HepG2 (cell line): ENCODE measurements around the gene PPP4R4. TPM values are rescaled to one million over a fixed set of nuclear protein-coding genes. Genes with fewer than 3 reads are reported as not detected.

Experiments
- CBX1 ChIP-seq: IDR thresholded peaks from one replicate; pipeline ENCODE4 v1.6.1; 2016; ENCODE audit warnings: antibody characterized with exemption, low read depth
- ISL2 ChIP-seq: sonication (generic); formaldehyde crosslinking; IDR thresholded peaks from 2 replicates; pipeline ENCODE4 v1.5.0; 2020; ENCODE audit warnings: missing genetic modification reagents
- KAT7 ChIP-seq: IDR thresholded peaks from 2 replicates; pipeline ENCODE4 v1.6.1; 2018; ENCODE audit warnings: borderline replicate concordance, missing compliant biosample characterization
- KMT2A ChIP-seq: sonication (generic); formaldehyde crosslinking; IDR thresholded peaks from 2 replicates; pipeline ENCODE4 v1.4.0; 2020; ENCODE audit warnings: missing genetic modification reagents
- NCOA1 ChIP-seq: sonication (generic); formaldehyde crosslinking; IDR thresholded peaks from 2 replicates; pipeline ENCODE4 v1.9.0; 2021; ENCODE audit warnings: missing genetic modification reagents
- NCOA5 ChIP-seq: sonication (generic); formaldehyde crosslinking; IDR thresholded peaks from 2 replicates; pipeline ENCODE4 v1.4.0; 2020; ENCODE audit warnings: missing genetic modification reagents
- PAWR ChIP-seq: sonication (generic); formaldehyde crosslinking; IDR thresholded peaks from 2 replicates; pipeline ENCODE4 v1.4.0; 2020; ENCODE audit warnings: missing genetic modification reagents, mild to moderate bottlenecking, borderline replicate concordance
- RAD51 ChIP-seq: fragments of 450-650 bp; IDR thresholded peaks from 2 replicates; pipeline ENCODE4 v1.6.1; 2016; ENCODE audit warnings: borderline replicate concordance
- REXO4 ChIP-seq: sonication (generic); formaldehyde crosslinking; IDR thresholded peaks from 2 replicates; pipeline ENCODE4 v1.8.0; 2022; ENCODE audit warnings: missing genetic modification reagents, mild to moderate bottlenecking, borderline replicate concordance
- RFX5 ChIP-seq: IDR thresholded peaks from 2 replicates; pipeline ENCODE4 v1.6.1; 2011; ENCODE audit warnings: low read depth, low read length, improper control_type of control experiment
- SALL1 ChIP-seq: sonication (generic); formaldehyde crosslinking; IDR thresholded peaks from 2 replicates; pipeline ENCODE4 v1.8.0; 2022; ENCODE audit warnings: mild to moderate bottlenecking, missing genetic modification reagents
- SP140L ChIP-seq: sonication (generic); formaldehyde crosslinking; IDR thresholded peaks from 2 replicates; pipeline ENCODE4 v1.4.0; 2020; ENCODE audit warnings: missing genetic modification reagents, borderline replicate concordance
- SPEN ChIP-seq: sonication (generic); formaldehyde crosslinking; IDR thresholded peaks from 2 replicates; pipeline ENCODE4 v1.5.1; 2020; ENCODE audit warnings: low read depth, mild to moderate bottlenecking, missing genetic modification reagents
- TAF15 ChIP-seq: fragments of 200-400 bp; formaldehyde crosslinking; IDR thresholded peaks from one replicate; pipeline ENCODE4 v1.6.1; 2018; ENCODE audit warnings: mild to moderate bottlenecking, low read depth, low read length; ENCODE audit not compliant: poor library complexity, severe bottlenecking
- ZNF280D ChIP-seq: sonication (generic); formaldehyde crosslinking; IDR thresholded peaks from 2 replicates; pipeline ENCODE4 v1.5.1; 2020; ENCODE audit warnings: mild to moderate bottlenecking, missing genetic modification reagents
- ZNF414 ChIP-seq: sonication (generic); formaldehyde crosslinking; IDR thresholded peaks from 2 replicates; pipeline ENCODE4 v1.5.0; 2020; ENCODE audit warnings: missing genetic modification reagents
- ZNF446 ChIP-seq: sonication (generic); formaldehyde crosslinking; IDR thresholded peaks from 2 replicates; pipeline ENCODE4 v1.5.0; 2020; ENCODE audit warnings: mild to moderate bottlenecking, missing genetic modification reagents
- ZNF543 ChIP-seq: sonication (generic); formaldehyde crosslinking; IDR thresholded peaks from 2 replicates; pipeline ENCODE4 v1.4.0; 2020; ENCODE audit warnings: mild to moderate bottlenecking, missing genetic modification reagents
- ZNF570 ChIP-seq: sonication (generic); formaldehyde crosslinking; IDR thresholded peaks from 2 replicates; pipeline ENCODE4 v1.4.0; 2020; ENCODE audit warnings: mild to moderate bottlenecking, missing genetic modification reagents, borderline replicate concordance
- ZNF777 ChIP-seq: sonication (generic); formaldehyde crosslinking; IDR thresholded peaks from 2 replicates; pipeline ENCODE4 v1.4.0; 2020; ENCODE audit warnings: missing genetic modification reagents
- polyA plus RNA-seq, 8 experiments: library from polyadenylated mRNA; depleted of rRNA in 3 of 8; stranded (reverse) in 7 of 8; unstranded in 1 of 8; fragments of >200 nt; fragmentation: Illumina TruSeq in 4 of 8; extraction: Trizol in 4 of 8; gene quantifications; 2 replicates each; pipeline versions ENCODE4 v1.2.1 to v1.2.3, GENCODE V29; 2011 to 2016; ENCODE audit warnings: low read depth in 4 of 8, missing spikeins in 1 of 8, mixed read lengths in 1 of 8; ENCODE audit not compliant: insufficient read depth in 1 of 8
- total RNA-seq, 5 experiments: library from RNA; depleted of rRNA; stranded (reverse); fragments of >200 nt; fragmentation: Illumina TruSeq; extraction: Trizol; gene quantifications; 2 replicates each; pipeline ENCODE4 v1.2.3, GENCODE V29; 2016; ENCODE audit warnings: low read depth in 1 of 5
- TF ChIP-seq, protein P1 (sequence below): sonication (generic); formaldehyde crosslinking; IDR thresholded peaks from 2 replicates; pipeline ENCODE4 v1.8.0; 2022; ENCODE audit warnings: mild to moderate bottlenecking, missing genetic modification reagents, borderline replicate concordance
- TF ChIP-seq, protein P2 (sequence below): sonication (generic); formaldehyde crosslinking; IDR thresholded peaks from 2 replicates; pipeline ENCODE4 v1.5.1; 2020; ENCODE audit warnings: missing genetic modification reagents, mild to moderate bottlenecking, borderline replicate concordance
- TF ChIP-seq, protein P3 (sequence below): sonication (generic); formaldehyde crosslinking; IDR thresholded peaks from 2 replicates; pipeline ENCODE4 v1.5.1; 2020; ENCODE audit warnings: missing genetic modification reagents, mild to moderate bottlenecking, borderline replicate concordance

Gene PPP4R4
- total and polyA plus RNA-seq, 2 of the 13 experiments (the other 11 are each of a cell fraction or from before 2014, with no cell fraction given), result 9.5 to 19.8 TPM

DNA sequence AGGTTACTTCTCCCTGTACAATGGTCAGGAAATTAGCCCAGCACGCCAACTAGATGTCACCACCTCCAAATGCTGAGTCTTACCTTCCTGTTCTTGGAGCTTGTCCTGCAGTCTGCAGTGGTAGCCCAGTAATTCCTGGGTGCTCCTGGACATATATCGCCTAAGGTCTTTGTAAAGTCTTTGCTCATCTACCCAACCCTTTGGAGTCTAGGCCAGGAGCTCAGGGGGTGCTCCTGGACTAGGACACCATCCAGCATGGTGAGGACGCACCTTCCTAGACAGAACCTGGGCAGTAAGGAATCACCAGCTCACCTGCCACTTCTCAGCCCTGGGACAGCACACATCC, 118.4 kb downstream of the PPP4R4 start (continued):
- TF ChIP-seq ZNF543, result no peak
- no peak for TF ChIP-seq ZNF777
- TF ChIP-seq SALL1 (CRISPR knock-in tag), result no peak
- TF ChIP-seq CBX1, result peak; percentile 44
- no peak for TF ChIP-seq SP140L
- TF ChIP-seq ZNF446, result 0 out of 2 replicates have a peak, but pooled peaks have one; percentile 53
- no peak for TF ChIP-seq ISL2 (CRISPR knock-in tag)
- TF ChIP-seq KMT2A (CRISPR knock-in tag), result no peak
- TF ChIP-seq ZNF414 (CRISPR knock-in tag), result peak; percentile 26; the same call in 1 of the 2 replicates
- TF ChIP-seq, protein P1, sequence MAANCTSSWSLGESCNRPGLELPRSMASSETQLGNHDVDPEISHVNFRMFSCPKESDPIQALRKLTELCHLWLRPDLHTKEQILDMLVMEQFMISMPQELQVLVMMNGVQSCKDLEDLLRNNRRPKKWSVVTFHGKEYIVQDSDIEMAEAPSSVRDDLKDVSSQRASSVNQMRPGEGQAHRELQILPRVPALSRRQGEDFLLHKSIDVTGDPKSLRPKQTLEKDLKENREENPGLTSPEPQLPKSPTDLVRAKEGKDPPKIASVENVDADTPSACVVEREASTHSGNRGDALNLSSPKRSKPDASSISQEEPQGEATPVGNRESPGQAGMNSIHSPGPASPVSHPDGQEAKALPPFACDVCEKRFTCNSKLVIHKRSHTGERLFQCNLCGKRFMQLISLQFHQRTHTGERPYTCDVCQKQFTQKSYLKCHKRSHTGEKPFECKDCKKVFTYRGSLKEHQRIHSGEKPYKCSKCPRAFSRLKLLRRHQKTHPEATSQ (CRISPR knock-in tag), result 0 out of 2 replicates have a peak, but pooled peaks have one; percentile 5
- no peak for TF ChIP-seq REXO4 (CRISPR knock-in tag)
- TF ChIP-seq, protein P2, sequence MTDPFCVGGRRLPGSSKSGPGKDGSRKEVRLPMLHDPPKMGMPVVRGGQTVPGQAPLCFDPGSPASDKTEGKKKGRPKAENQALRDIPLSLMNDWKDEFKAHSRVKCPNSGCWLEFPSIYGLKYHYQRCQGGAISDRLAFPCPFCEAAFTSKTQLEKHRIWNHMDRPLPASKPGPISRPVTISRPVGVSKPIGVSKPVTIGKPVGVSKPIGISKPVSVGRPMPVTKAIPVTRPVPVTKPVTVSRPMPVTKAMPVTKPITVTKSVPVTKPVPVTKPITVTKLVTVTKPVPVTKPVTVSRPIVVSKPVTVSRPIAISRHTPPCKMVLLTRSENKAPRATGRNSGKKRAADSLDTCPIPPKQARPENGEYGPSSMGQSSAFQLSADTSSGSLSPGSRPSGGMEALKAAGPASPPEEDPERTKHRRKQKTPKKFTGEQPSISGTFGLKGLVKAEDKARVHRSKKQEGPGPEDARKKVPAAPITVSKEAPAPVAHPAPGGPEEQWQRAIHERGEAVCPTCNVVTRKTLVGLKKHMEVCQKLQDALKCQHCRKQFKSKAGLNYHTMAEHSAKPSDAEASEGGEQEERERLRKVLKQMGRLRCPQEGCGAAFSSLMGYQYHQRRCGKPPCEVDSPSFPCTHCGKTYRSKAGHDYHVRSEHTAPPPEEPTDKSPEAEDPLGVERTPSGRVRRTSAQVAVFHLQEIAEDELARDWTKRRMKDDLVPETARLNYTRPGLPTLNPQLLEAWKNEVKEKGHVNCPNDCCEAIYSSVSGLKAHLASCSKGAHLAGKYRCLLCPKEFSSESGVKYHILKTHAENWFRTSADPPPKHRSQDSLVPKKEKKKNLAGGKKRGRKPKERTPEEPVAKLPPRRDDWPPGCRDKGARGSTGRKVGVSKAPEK, result 0 out of 2 replicates have a peak, but pooled peaks have one; percentile 32
- no peak for TF ChIP-seq SPEN
- no peak for TF ChIP-seq NCOA5 (CRISPR knock-in tag)
- no peak for TF ChIP-seq TAF15
- 0 out of 2 replicates have a peak, but pooled peaks have one; percentile 21 for TF ChIP-seq ZNF280D
- 0 out of 2 replicates have a peak, but pooled peaks have one; percentile 7 for TF ChIP-seq KAT7
- TF ChIP-seq, protein P3, sequence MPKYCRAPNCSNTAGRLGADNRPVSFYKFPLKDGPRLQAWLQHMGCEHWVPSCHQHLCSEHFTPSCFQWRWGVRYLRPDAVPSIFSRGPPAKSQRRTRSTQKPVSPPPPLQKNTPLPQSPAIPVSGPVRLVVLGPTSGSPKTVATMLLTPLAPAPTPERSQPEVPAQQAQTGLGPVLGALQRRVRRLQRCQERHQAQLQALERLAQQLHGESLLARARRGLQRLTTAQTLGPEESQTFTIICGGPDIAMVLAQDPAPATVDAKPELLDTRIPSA (CRISPR knock-in tag), result no peak
- peak; percentile 90; the same call in 1 of the 2 replicates for TF ChIP-seq NCOA1 (CRISPR knock-in tag)
- TF ChIP-seq ZNF570, result no peak
- TF ChIP-seq RAD51, result no peak
- TF ChIP-seq PAWR (CRISPR knock-in tag), result 0 out of 2 replicates have a peak, but pooled peaks have one; percentile 35
- TF ChIP-seq RFX5, result no peak
